Progenitor cell of endocrine pancreas (in vitro differentiated cells): ENCODE measurements around the gene CCDC85B. TPM values are rescaled to one million over a fixed set of nuclear protein-coding genes. Genes with fewer than 3 reads are reported as not detected.

ENCODE experiments used
- DNase-seq: peaks from one replicate; pipeline ENCODE4 v3.0.0; 2021; ENCODE audit warnings: low spot score; ENCODE audit not compliant: unreplicated experiment
- H3K27ac Mint-ChIP-seq: 2 replicates; pipeline ENCODE4 v1.8.0; 2021; ENCODE audit warnings: mild to moderate bottlenecking, moderate library complexity, mixed read lengths
- H3K27me3 Mint-ChIP-seq: 2 replicates; pipeline ENCODE4 v1.8.0; 2021; ENCODE audit warnings: mixed read lengths
- H3K36me3 Mint-ChIP-seq: 2 replicates; pipeline ENCODE4 v1.8.0; 2022; ENCODE audit warnings: mixed read lengths; ENCODE audit not compliant: insufficient read depth
- H3K4me1 Mint-ChIP-seq: 2 replicates; pipeline ENCODE4 v1.8.0; 2021; ENCODE audit warnings: low read depth, mixed read lengths
- H3K4me3 Mint-ChIP-seq: 2 replicates; pipeline ENCODE4 v1.8.0; 2021; ENCODE audit warnings: low read depth, mild to moderate bottlenecking, moderate library complexity, mixed read lengths
- H3K9me3 Mint-ChIP-seq: 2 replicates; pipeline ENCODE4 v1.8.0; 2021; ENCODE audit warnings: low read depth, mixed read lengths
- CTCF ChIP-seq: fragments of 200-600 bp; sonication (generic); IDR thresholded peaks from one replicate; pipeline ENCODE4 v1.5.0; 2021; ENCODE audit warnings: antibody characterized with exemption, mild to moderate bottlenecking; ENCODE audit not compliant: unreplicated experiment
- total RNA-seq: library from RNA; stranded (reverse); gene quantifications from 2 replicates; pipeline ENCODE4 v1.2.1, GENCODE V29; 2021

Gene CCDC85B
- total RNA-seq, 1 donor from 2014 or later = 7.4 TPM

GRCh38 chr11:65865550-65866172 is 24.8 kb upstream of the CCDC85B start:
- Mint-ChIP-seq H3K4me3 (no peak overlapping the region), H3K27ac (no peak overlapping the region), H3K27me3 (no peaks in the 10 kb centered on the region), H3K9me3 (no peaks in the 10 kb centered on the region), H3K4me1 (peaks cover 3% of the 10 kb centered on the region), H3K36me3 (peaks cover 12% of the 10 kb centered on the region)
- no peak for TF ChIP-seq CTCF
- DNase-seq = no peak

- peaks cover 12% of the 10 kb centered on the region for H3K36me3 Mint-ChIP-seq
- H3K27ac Mint-ChIP-seq = no peak overlapping the region
- H3K27me3 Mint-ChIP-seq = no peaks in the 10 kb centered on the region
- no peak for TF ChIP-seq CTCF
- H3K9me3 Mint-ChIP-seq = no peaks in the 10 kb centered on the region
- H3K4me1 Mint-ChIP-seq = no peaks in the 10 kb centered on the region
- no peak for DNase-seq
- no peak overlapping the region for H3K4me3 Mint-ChIP-seq
Measured at GRCh38 chr11:65866509-65867283, 23.8 kb upstream of the CCDC85B start.

- TF ChIP-seq CTCF = no peak
- H3K27ac Mint-ChIP-seq = no peak overlapping the region
- H3K36me3 Mint-ChIP-seq = peaks cover 12% of the 10 kb centered on the region
- no peaks in the 10 kb centered on the region for H3K9me3 Mint-ChIP-seq
- H3K4me3 Mint-ChIP-seq = no peak overlapping the region
- peaks cover 2% of the 10 kb centered on the region for H3K4me1 Mint-ChIP-seq
- no peaks in the 10 kb centered on the region for H3K27me3 Mint-ChIP-seq
- no peak for DNase-seq
Measured at GRCh38 chr11:65867284-65868071, 23.0 kb upstream of the CCDC85B start.

- no peak overlapping the region for H3K4me3 Mint-ChIP-seq
- H3K36me3 Mint-ChIP-seq = peaks cover 9% of the 10 kb centered on the region
- TF ChIP-seq CTCF = no peak
- DNase-seq = no peak
- no peaks in the 10 kb centered on the region for H3K9me3 Mint-ChIP-seq
- no peaks in the 10 kb centered on the region for H3K27me3 Mint-ChIP-seq
- peaks cover 5% of the 10 kb centered on the region for H3K4me1 Mint-ChIP-seq
- no peak overlapping the region for H3K27ac Mint-ChIP-seq
Measured at GRCh38 chr11:65868076-65868667, 22.3 kb upstream of the CCDC85B start.

- Mint-ChIP-seq H3K27ac (no peak overlapping the region), H3K27me3 (no peaks in the 10 kb centered on the region), H3K36me3 (peaks cover 9% of the 10 kb centered on the region), H3K4me1 (peaks cover 7% of the 10 kb centered on the region), H3K9me3 (no peaks in the 10 kb centered on the region), H3K4me3 (no peak overlapping the region)
- no peak for DNase-seq
- TF ChIP-seq CTCF = no peak
Measured at GRCh38 chr11:65868907-65869306, 21.6 kb upstream of the CCDC85B start.
